ENCODE data around the gene UQCC3. TPM values are rescaled to one million over a fixed set of nuclear protein-coding genes. Genes with fewer than 3 reads are reported as not detected.
"Not testable (repeated sequence)": the region's sequence is repeated elsewhere in the genome, so short reads cannot be mapped to it uniquely, and the experiment has no call there.

UQCC3 gene
- total RNA-seq, 1 donor from 2014 or later, result 8.1 TPM

GRCh38 chr11:62687508-62688396 is 16.3 kb downstream of the UQCC3 start:
- intact Hi-C loops (cut with DNase I), result no loop called here
- DNase-seq (ENCODE audit: missing footprints) (no peak), ATAC-seq (peak; percentile 32)

GRCh38 chr11:62688491-62688890 is 17.0 kb downstream of the UQCC3 start:
- intact Hi-C loops (cut with DNase I), result no loop called here
- ATAC-seq, result no peak
- no peak for DNase-seq (ENCODE audit: missing footprints)

GRCh38 chr11:62689421-62690183 is 18.1 kb downstream of the UQCC3 start, which contains the start of gene LRRN4CL:
LRRN4CL (minus strand) TSS chr11:62689530; CDS start chr11:62688508, 1,022 bp downstream.
- DNase-seq (ENCODE audit: missing footprints) (peak; percentile 85), ATAC-seq (peak; percentile 93)
- intact Hi-C loops (cut with DNase I), result loop anchor here (5.0 kb wide), 1 partner anchor 292 kb away; no protein-coding TSS in a partner anchor

GRCh38 chr11:62693624-62694023 is 22.2 kb downstream of the UQCC3 start:
- not testable (repeated sequence) for ATAC-seq; DNase-seq (ENCODE audit: missing footprints)
- intact Hi-C loops (cut with DNase I), result loop anchor here (1.0 to 5.0 kb wide), 2 partner anchors 12 to 296 kb away; no protein-coding TSS in a partner anchor

- DNase-seq (ENCODE audit: missing footprints), result peak; percentile 86
- peak; percentile 78 for ATAC-seq
- intact Hi-C loops (cut with DNase I), result loop anchor here (1.0 to 5.0 kb wide), 2 partner anchors 13 to 297 kb away; no protein-coding TSS in a partner anchor
Measured at GRCh38 chr11:62694455-62695167, 23.1 kb downstream of the UQCC3 start.

GRCh38 chr11:62702246-62702645 is 30.8 kb downstream of the UQCC3 start:
- ATAC-seq (no peak), DNase-seq (ENCODE audit: missing footprints) (no peak)
- intact Hi-C loops (cut with DNase I), result loop anchor here (10.0 kb wide), 1 partner anchor 107 kb away; the partner anchor contains the start of gene TUT1

- DNase-seq (ENCODE audit: missing footprints); ATAC-seq: not testable (repeated sequence)
- intact Hi-C loops (cut with DNase I), result loop anchor here (10.0 kb wide), 1 partner anchor 109 kb away; the partner anchor contains the start of gene TUT1
Measured at GRCh38 chr11:62703921-62704320, 32.4 kb downstream of the UQCC3 start.

GRCh38 chr11:62705413-62705812 is 33.9 kb downstream of the UQCC3 start:
- intact Hi-C loops (cut with DNase I), result loop anchor here (5.0 to 10.0 kb wide), 2 partner anchors 38 to 111 kb away; partner anchors contain the start of genes C11orf98, CSKMT and TUT1
- ATAC-seq (no peak), DNase-seq (ENCODE audit: missing footprints) (no peak)

GRCh38 chr11:62705880-62706849 is 34.7 kb downstream of the UQCC3 start:
- DNase-seq (ENCODE audit: missing footprints), result peak; percentile 98
- peak; percentile 88 for ATAC-seq
- intact Hi-C loops (cut with DNase I), result loop anchor here (5.0 to 10.0 kb wide), 2 partner anchors 39 to 111 kb away; partner anchors contain the start of genes C11orf98, CSKMT and TUT1

GRCh38 chr11:62706850-62707247 is 35.4 kb downstream of the UQCC3 start:
- DNase-seq (ENCODE audit: missing footprints) (no peak), ATAC-seq (no peak)
- intact Hi-C loops (cut with DNase I), result loop anchor here (5.0 to 10.0 kb wide), 2 partner anchors 40 to 112 kb away; partner anchors contain the start of genes C11orf98, CSKMT and TUT1

GRCh38 chr11:62707277-62707861 is 35.9 kb downstream of the UQCC3 start, which contains the start of the genes BSCL2 and GNG3:
BSCL2 (minus strand) TSS chr11:62707424; CDS start chr11:62707195, 229 bp downstream.
GNG3 (plus strand) TSS chr11:62707676; CDS start chr11:62708296, 620 bp downstream.
- intact Hi-C loops (cut with DNase I), result loop anchor here (5.0 to 10.0 kb wide), 2 partner anchors 40 to 113 kb away; partner anchors contain the start of genes C11orf98, CSKMT and TUT1

GRCh38 chr11:62708392-62708791 is 36.9 kb downstream of the UQCC3 start:
- DNase-seq (ENCODE audit: missing footprints) (no peak), ATAC-seq (no peak)
- intact Hi-C loops (cut with DNase I), result loop anchor here (2.0 to 10.0 kb wide), 5 partner anchors 18 to 132 kb away; partner anchors contain the start of genes C11orf98, CSKMT, HNRNPUL2 and TMEM179B

More at GRCh38 chr11:62707277-62707861, 35.9 kb downstream of the UQCC3 start, which contains the start of the genes BSCL2 and GNG3:
- DNase-seq (ENCODE audit: missing footprints) (no peak), ATAC-seq (no peak)

GRCh38 chr11:62708793-62709192 is 37.3 kb downstream of the UQCC3 start:
- DNase-seq (ENCODE audit: missing footprints), result no peak
- no peak for ATAC-seq
- intact Hi-C loops (cut with DNase I), result loop anchor here (2.0 to 10.0 kb wide), 5 partner anchors 18 to 132 kb away; partner anchors contain the start of genes C11orf98, CSKMT, HNRNPUL2 and TMEM179B

- DNase-seq (ENCODE audit: missing footprints) (peak; percentile 99), ATAC-seq (peak; percentile 88)
- intact Hi-C loops (cut with DNase I), result loop anchor here (2.0 to 10.0 kb wide), 5 partner anchors 17 to 131 kb away; partner anchors contain the start of genes C11orf98, CSKMT, HNRNPUL2 and TMEM179B
Measured at GRCh38 chr11:62709247-62710000, 38.0 kb downstream of the UQCC3 start.

GRCh38 chr11:62710001-62710345 is 38.5 kb downstream of the UQCC3 start:
- ATAC-seq, result no peak
- intact Hi-C loops (cut with DNase I), result no loop called here

More at GRCh38 chr11:62710001-62710345, 38.5 kb downstream of the UQCC3 start:
- no peak for DNase-seq (ENCODE audit: missing footprints)

Measured in Right ventricle myocardium inferior (tissue), 1 donor.